K562 (cell line): ENCODE results near the gene CCM2. TPM values are rescaled to one million over a fixed set of nuclear protein-coding genes. Genes with fewer than 3 reads are reported as not detected.

Source experiments
- CHCHD3 ChIP-seq: fragments of 250-450 bp; sonication (Bioruptor Pico); IDR thresholded peaks from 2 replicates; pipeline ENCODE4 v2.1.2; 2022; ENCODE audit warnings: mild to moderate bottlenecking
- CHD7 ChIP-seq: fragments of 200-600 bp; sonication (generic); IDR thresholded peaks from one replicate; pipeline ENCODE4 v1.6.1; 2012; ENCODE audit warnings: mild to moderate bottlenecking, low read depth, low read length, inconsistent platforms
- ID3 ChIP-seq, 2 experiments: fragments of 250-450 bp in 1 of 2; fragments of 450-650 bp in 1 of 2; sonication (Bioruptor Pico) in 1 of 2; IDR thresholded peaks; 2 replicates each; pipeline versions ENCODE4 v1.6.1 to v1.8.0; 2016 to 2021; ENCODE audit warnings: mild to moderate bottlenecking in 2 of 2, moderate library complexity in 2 of 2, missing compliant biosample characterization in 1 of 2, missing genetic modification characterization in 1 of 2
- OTX1 ChIP-seq: fragments of 450-650 bp; formaldehyde crosslinking; IDR thresholded peaks from 2 replicates; pipeline ENCODE4 v1.4.0; 2022; ENCODE audit warnings: mild to moderate bottlenecking
- PBX2 ChIP-seq, 2 experiments: IDR thresholded peaks in 1 of 2; conservative IDR thresholded peaks in 1 of 2; 2 replicates each; pipeline ENCODE4 v1.6.1; 2016; ENCODE audit warnings: low read depth in 2 of 2, mild to moderate bottlenecking in 1 of 2, missing compliant biosample characterization in 1 of 2, missing genetic modification characterization in 1 of 2, moderate library complexity in 1 of 2
- POLR3A ChIP-seq: IDR thresholded peaks from 2 replicates; pipeline ENCODE4 v1.6.1; 2011; ENCODE audit warnings: borderline replicate concordance, mild to moderate bottlenecking, moderate library complexity; ENCODE audit not compliant: insufficient read length, insufficient read depth; ENCODE audit errors: extremely low read depth
- RFX1 ChIP-seq: fragments of 450-650 bp; IDR thresholded peaks from 2 replicates; pipeline ENCODE4 v1.6.1; 2016; ENCODE audit warnings: mild to moderate bottlenecking, moderate library complexity
- STAT5B ChIP-seq: fragments of 250-450 bp; sonication (Bioruptor Pico); IDR thresholded peaks from 2 replicates; pipeline ENCODE4 v1.8.0; 2021; ENCODE audit warnings: mild to moderate bottlenecking, inconsistent platforms
- ZBTB7A ChIP-seq: IDR thresholded peaks from 2 replicates; pipeline ENCODE4 v1.6.1; 2011; ENCODE audit warnings: low read depth, mild to moderate bottlenecking, low read length, moderate library complexity, borderline replicate concordance; ENCODE audit not compliant: control insufficient read depth
- ZNF174 ChIP-seq: fragments of 250-450 bp; sonication (Bioruptor Pico); IDR thresholded peaks from 2 replicates; pipeline ENCODE4 v1.4.0; 2020; ENCODE audit warnings: mild to moderate bottlenecking
- polyA plus RNA-seq, 8 experiments: library from polyadenylated mRNA; depleted of rRNA in 4 of 8; stranded (reverse) in 5 of 8; unstranded in 3 of 8; fragments of >200 nt; fragmentation: Nextera tagmentation in 2 of 8; fragmentation: Illumina TruSeq in 1 of 8; extraction: Ambion mirVana in 2 of 8; extraction: Trizol in 1 of 8; gene quantifications; 2 replicates each; pipeline versions ENCODE4 v1.2.1 to v1.2.3, GENCODE V29; 2011 to 2014; ENCODE audit warnings: inconsistent platforms in 1 of 8, missing spikeins in 1 of 8
- total RNA-seq, 7 experiments: library from RNA; depleted of rRNA in 6 of 7; stranded (reverse); fragments of >200 nt in 6 of 7; fragmentation: Illumina TruSeq in 2 of 7; extraction: Trizol in 2 of 7; gene quantifications; 2 replicates each; pipeline versions ENCODE4 v1.2.1 to v1.2.3, GENCODE V29; 2011 to 2021; ENCODE audit warnings: low replicate concordance in 1 of 7

CCM2 gene
- total and polyA plus RNA-seq, 9 of the 15 experiments (the other 6 are each of a cell fraction or from before 2014, with no cell fraction given): 0.41 to 38.6 (median 25.9) TPM

GRCh38 chr7:45000093-45001032 lies at the start of gene CCM2 (continued):
- TF ChIP-seq PBX2 (CRISPR knock-in tag; IDR thresholded peaks at IDR 0.05; ENCODE audit: low read depth): peak; percentile 15; the same call in 1 of the 2 replicates
- TF ChIP-seq PBX2 (tag; conservative IDR thresholded peaks at IDR 0.05; ENCODE audit: low read depth): no peak
- no peak for TF ChIP-seq RFX1
- no peak for TF ChIP-seq ID3 (CRISPR knock-in tag; IDR thresholded peaks at IDR 0.05)
- no peak for TF ChIP-seq ID3 (tag; IDR thresholded peaks at IDR 0.05)
- peak; percentile 57; the same call in 1 of the 2 replicates for TF ChIP-seq ZBTB7A
- no peak for TF ChIP-seq POLR3A
- TF ChIP-seq CHCHD3 (CRISPR knock-in tag): no peak
- TF ChIP-seq CHD7: no peak
- TF ChIP-seq ZNF174 (CRISPR knock-in tag): no peak
- no peak for TF ChIP-seq OTX1
- TF ChIP-seq STAT5B (CRISPR knock-in tag): no peak
